OCI-LY1 (cell line): Measurements from ENCODE around the gene RNGTT.

ENCODE experiments used
- EZH2 ChIP-seq: fragments of 200-600 bp; sonication (generic), shearing (Covaris generic); IDR thresholded peaks from 2 replicates; pipeline ENCODE4 v1.8.0; 2017; ENCODE audit warnings: borderline replicate concordance, mixed run types, mild to moderate bottlenecking, antibody characterized with exemption, low read length, moderate library complexity, mixed read lengths
- TF ChIP-seq, protein P1 (sequence below): fragments of 200-600 bp; sonication (generic), shearing (Covaris generic); IDR thresholded peaks from 2 replicates; pipeline ENCODE4 v1.5.1; 2017; ENCODE audit warnings: mild to moderate bottlenecking, antibody characterized with exemption, low read length, moderate library complexity, mixed read lengths

DNA sequence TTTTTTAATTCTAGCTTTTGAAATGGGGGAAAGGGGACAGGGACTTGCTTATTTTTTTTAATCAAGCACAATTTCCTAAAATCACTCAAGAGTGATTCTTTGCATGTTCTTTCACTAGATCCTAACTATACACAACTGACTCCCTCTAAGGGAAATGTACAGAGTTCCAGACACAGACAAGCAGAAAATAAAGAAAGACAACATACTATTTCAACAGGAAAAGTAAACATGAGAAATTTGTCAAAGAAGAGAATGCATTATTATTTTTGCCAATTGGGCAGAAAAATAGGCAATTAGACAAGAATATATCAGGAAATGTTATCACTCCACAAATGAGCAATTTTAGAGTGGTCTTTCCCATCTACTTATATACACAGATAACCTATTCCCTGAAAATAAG is 128.2 kb downstream of the RNGTT start:
- TF ChIP-seq, protein P1, sequence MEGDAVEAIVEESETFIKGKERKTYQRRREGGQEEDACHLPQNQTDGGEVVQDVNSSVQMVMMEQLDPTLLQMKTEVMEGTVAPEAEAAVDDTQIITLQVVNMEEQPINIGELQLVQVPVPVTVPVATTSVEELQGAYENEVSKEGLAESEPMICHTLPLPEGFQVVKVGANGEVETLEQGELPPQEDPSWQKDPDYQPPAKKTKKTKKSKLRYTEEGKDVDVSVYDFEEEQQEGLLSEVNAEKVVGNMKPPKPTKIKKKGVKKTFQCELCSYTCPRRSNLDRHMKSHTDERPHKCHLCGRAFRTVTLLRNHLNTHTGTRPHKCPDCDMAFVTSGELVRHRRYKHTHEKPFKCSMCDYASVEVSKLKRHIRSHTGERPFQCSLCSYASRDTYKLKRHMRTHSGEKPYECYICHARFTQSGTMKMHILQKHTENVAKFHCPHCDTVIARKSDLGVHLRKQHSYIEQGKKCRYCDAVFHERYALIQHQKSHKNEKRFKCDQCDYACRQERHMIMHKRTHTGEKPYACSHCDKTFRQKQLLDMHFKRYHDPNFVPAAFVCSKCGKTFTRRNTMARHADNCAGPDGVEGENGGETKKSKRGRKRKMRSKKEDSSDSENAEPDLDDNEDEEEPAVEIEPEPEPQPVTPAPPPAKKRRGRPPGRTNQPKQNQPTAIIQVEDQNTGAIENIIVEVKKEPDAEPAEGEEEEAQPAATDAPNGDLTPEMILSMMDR, result no peak
- TF ChIP-seq EZH2, result no peak
